H9 (cell line): ENCODE data around the gene TIMM50. TPM values are rescaled to one million over a fixed set of nuclear protein-coding genes. Genes with fewer than 3 reads are reported as not detected.

Experiments used
- DNase-seq: peaks from one replicate; pipeline ENCODE4 v3.0.0-alpha.2; 2017
- H2AFZ ChIP-seq: one replicate; pipeline ENCODE4 v1.6.1; 2013; ENCODE audit warnings: mild to moderate bottlenecking, low read length, control low read depth, moderate library complexity
- H2AK5ac ChIP-seq: 2 replicates; pipeline ENCODE4 v1.6.1; 2013; ENCODE audit warnings: low read length, control low read depth, mixed read lengths; ENCODE audit not compliant: insufficient read length
- H2BK120ac ChIP-seq: one replicate; pipeline ENCODE4 v1.6.1; 2013; ENCODE audit warnings: low read depth, mild to moderate bottlenecking, low read length, control low read depth, inconsistent platforms; ENCODE audit not compliant: poor library complexity, severe bottlenecking
- H2BK12ac ChIP-seq: 2 replicates; pipeline ENCODE4 v1.6.1; 2013; ENCODE audit warnings: low read length, control low read depth, mixed read lengths, low read depth; ENCODE audit not compliant: insufficient read length
- H2BK15ac ChIP-seq: 2 replicates; pipeline ENCODE4 v1.6.1; 2013; ENCODE audit warnings: low read depth, low read length, control low read depth
- H2BK20ac ChIP-seq: one replicate; pipeline ENCODE4 v1.6.1; 2013; ENCODE audit warnings: low read depth, mild to moderate bottlenecking, low read length, control low read depth, inconsistent platforms; ENCODE audit not compliant: poor library complexity, severe bottlenecking
- H2BK5ac ChIP-seq: 2 replicates; pipeline ENCODE4 v1.6.1; 2013; ENCODE audit warnings: low read length, control low read depth, mixed read lengths; ENCODE audit not compliant: insufficient read length
- H3K14ac ChIP-seq: 2 replicates; pipeline ENCODE4 v1.6.1; 2013; ENCODE audit warnings: low read length, control low read depth; ENCODE audit not compliant: insufficient read depth
- H3K18ac ChIP-seq: 2 replicates; pipeline ENCODE4 v1.6.1; 2013; ENCODE audit warnings: low read depth, mild to moderate bottlenecking, mixed read lengths, low read length, control low read depth; ENCODE audit not compliant: insufficient read length
- H3K23ac ChIP-seq: 2 replicates; pipeline ENCODE4 v1.6.1; 2013; ENCODE audit warnings: low read length, control low read depth, mixed read lengths, low read depth; ENCODE audit not compliant: insufficient read length
- H3K23me2 ChIP-seq: 2 replicates; pipeline ENCODE4 v1.6.1; 2013; ENCODE audit warnings: low read depth, mild to moderate bottlenecking, mixed read lengths, low read length, control low read depth; ENCODE audit not compliant: insufficient read length, poor library complexity, severe bottlenecking
- H3K27ac ChIP-seq: 2 replicates; pipeline ENCODE4 v1.5.1; 2013; ENCODE audit warnings: low read length, control low read depth, mixed read lengths, low read depth; ENCODE audit not compliant: insufficient read length
- H3K27me3 ChIP-seq: 2 replicates; pipeline ENCODE4 v1.6.1; 2013; ENCODE audit warnings: low read length, control low read depth, inconsistent platforms; ENCODE audit not compliant: insufficient read depth
- H3K4ac ChIP-seq: 2 replicates; pipeline ENCODE4 v1.6.1; 2013; ENCODE audit warnings: low read depth, mild to moderate bottlenecking, control low read depth, inconsistent platforms, low read length, moderate library complexity
- H3K4me1 ChIP-seq: 2 replicates; pipeline ENCODE4 v1.6.1; 2013; ENCODE audit warnings: low read length, control low read depth, inconsistent platforms; ENCODE audit not compliant: insufficient read depth
- H3K4me2 ChIP-seq: 2 replicates; pipeline ENCODE4 v1.6.1; 2013; ENCODE audit warnings: low read length, control low read depth, mixed read lengths; ENCODE audit not compliant: insufficient read length, insufficient read depth
- H3K56ac ChIP-seq: 2 replicates; pipeline ENCODE4 v1.6.1; 2013; ENCODE audit warnings: low read depth, mild to moderate bottlenecking, mixed read lengths, low read length, control low read depth; ENCODE audit not compliant: insufficient read length
- H3K79me1 ChIP-seq: 2 replicates; pipeline ENCODE4 v1.6.1; 2013; ENCODE audit warnings: low read depth, mild to moderate bottlenecking, moderate library complexity, low read length, control low read depth, inconsistent platforms; ENCODE audit not compliant: insufficient read depth, poor library complexity, severe bottlenecking
- H3K79me2 ChIP-seq: 2 replicates; pipeline ENCODE4 v1.6.1; 2013; ENCODE audit warnings: low read length, control low read depth, inconsistent platforms; ENCODE audit not compliant: insufficient read depth
- H3K9ac ChIP-seq: 2 replicates; pipeline ENCODE4 v1.6.1; 2013; ENCODE audit warnings: low read length, control low read depth, mixed read lengths; ENCODE audit not compliant: insufficient read length; ENCODE audit errors: extremely low read depth
- H3K9me3 ChIP-seq: one replicate; pipeline ENCODE4 v1.6.1; 2013; ENCODE audit warnings: low read depth, low read length, inconsistent platforms; ENCODE audit not compliant: control insufficient read depth
- H3T11ph ChIP-seq: one replicate; pipeline ENCODE4 v1.6.1; 2013; ENCODE audit warnings: mild to moderate bottlenecking, low read length, control low read depth, inconsistent platforms
- H4K20me1 ChIP-seq: one replicate; pipeline ENCODE4 v1.6.1; 2013; ENCODE audit not compliant: control insufficient read depth, insufficient read length, insufficient read depth
- H4K5ac ChIP-seq: 2 replicates; pipeline ENCODE4 v1.6.1; 2013; ENCODE audit warnings: low read depth, mild to moderate bottlenecking, mixed read lengths, low read length, control low read depth; ENCODE audit not compliant: insufficient read length
- H4K8ac ChIP-seq: replicated peaks from 2 replicates; pipeline ENCODE4 v1.6.1; 2013; ENCODE audit warnings: low read length, control low read depth, mixed read lengths, low read depth; ENCODE audit not compliant: insufficient read length
- H4K91ac ChIP-seq: 2 replicates; pipeline ENCODE4 v1.6.1; 2013; ENCODE audit warnings: low read depth, mild to moderate bottlenecking, moderate library complexity, mixed read lengths, low read length, control low read depth; ENCODE audit not compliant: insufficient read length
- H3K27ac Mint-ChIP-seq, 3 experiments: 2 replicates in 2 of 3; 3 replicates in 1 of 3; pipeline ENCODE4 v1.8.0; 2020 to 2021; ENCODE audit warnings: mixed read lengths in 3 of 3, mild to moderate bottlenecking in 1 of 3, moderate library complexity in 1 of 3
- H3K27me3 Mint-ChIP-seq: 2 replicates; pipeline ENCODE4 v1.8.0; 2021; ENCODE audit warnings: low read depth, mild to moderate bottlenecking, moderate library complexity, mixed read lengths
- H3K36me3 Mint-ChIP-seq, 3 experiments: 2 replicates in 2 of 3; 3 replicates in 1 of 3; pipeline ENCODE4 v1.8.0; 2020 to 2021; ENCODE audit warnings: low read depth in 3 of 3, mixed read lengths in 3 of 3; ENCODE audit not compliant: insufficient read depth in 1 of 3
- H3K4me1 Mint-ChIP-seq, 2 experiments: 2 replicates each; pipeline ENCODE4 v1.8.0; 2020; ENCODE audit warnings: mixed read lengths in 2 of 2
- H3K4me3 Mint-ChIP-seq, 2 experiments: 2 replicates in 1 of 2; 3 replicates in 1 of 2; pipeline ENCODE4 v1.8.0; 2020 to 2021; ENCODE audit warnings: mild to moderate bottlenecking in 2 of 2, mixed read lengths in 2 of 2, moderate library complexity in 1 of 2
- H3K9me3 Mint-ChIP-seq, 2 experiments: 2 replicates in 1 of 2; 3 replicates in 1 of 2; pipeline ENCODE4 v1.8.0; 2020; ENCODE audit warnings: mild to moderate bottlenecking in 2 of 2, mixed read lengths in 2 of 2, moderate library complexity in 1 of 2
- whole genome bisulfite sequencing: extraction: QIAGEN DNeasy Blood & Tissue Kit; methylation state at CpG from one replicate; pipeline ENCODE4 v1.1.7; 2013; ENCODE audit warnings: missing lambda C conversion rate, low lambda C conversion rate, mixed read lengths; ENCODE audit not compliant: insufficient read length; ENCODE audit errors: extremely low coverage; 5-methylcytosine and 5-hydroxymethylcytosine counted together
- total RNA-seq: library from RNA; stranded (reverse); gene quantifications from 2 replicates; pipeline ENCODE4 v1.2.1, GENCODE V29; 2021
- TF ChIP-seq, protein P1 (sequence below): fragments of 200-600 bp; sonication (generic); conservative IDR thresholded peaks from 3 replicates; pipeline ENCODE4 v1.8.0; 2021; ENCODE audit warnings: antibody characterized with exemption, mild to moderate bottlenecking

TIMM50 gene
- total RNA-seq, 1 experiment from 2014 or later = 128 TPM

DNA sequence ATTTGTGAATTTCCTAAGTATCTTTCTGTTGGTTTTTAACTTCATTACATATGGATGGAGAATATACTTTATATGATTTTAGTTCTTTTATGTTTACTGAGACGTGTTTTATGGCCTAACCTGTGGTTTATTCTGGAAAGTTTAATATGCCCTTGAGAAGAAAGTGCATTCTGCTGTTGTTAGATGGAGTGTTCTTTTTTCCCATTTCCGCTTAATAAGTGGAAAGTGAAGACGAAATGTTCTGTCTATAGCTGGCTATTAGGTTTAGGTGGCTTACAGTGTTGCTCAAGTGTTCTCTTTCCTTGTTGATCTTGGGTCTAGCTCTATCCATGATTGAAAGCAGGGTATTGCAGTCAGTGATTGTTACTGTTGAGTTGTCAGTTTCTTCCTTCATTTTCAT, 17.2 kb upstream of the TIMM50 start:
- Histone ChIP-seq H4K5ac (no peak overlapping the region), H3K4me1 (no peaks in the 10 kb centered on the region), H3K23ac (no peak overlapping the region), H2AK5ac (no peak overlapping the region), H3K27me3 (no peaks in the 10 kb centered on the region), H3K4ac (no peak overlapping the region), H2BK15ac (no peak overlapping the region), H3K4me2 (no peak overlapping the region), H3T11ph (no peak overlapping the region), H3K14ac (no peak overlapping the region), H4K20me1 (peaks cover 3% of the 10 kb centered on the region), H4K8ac (no peak overlapping the region), H3K79me1 (no peaks in the 10 kb centered on the region), H2BK20ac (no peak overlapping the region), H3K9me3 (no peaks in the 10 kb centered on the region), H2BK5ac (no peak overlapping the region), H4K91ac (no peak overlapping the region), H3K27ac (no peak overlapping the region), H3K9ac (no peak overlapping the region), H2BK120ac (no peak overlapping the region), H2AFZ (no peak overlapping the region), H3K18ac (no peak overlapping the region), H3K79me2 (no peaks in the 10 kb centered on the region), H2BK12ac (no peak overlapping the region), H3K56ac (no peak overlapping the region), H3K23me2 (no peaks in the 10 kb centered on the region)
- Mint-ChIP-seq H3K9me3 (no peaks in the 10 kb centered on the region), H3K4me1 (no peaks in the 10 kb centered on the region), H3K36me3 (peaks cover 50 to 79% (median 75%) of the 10 kb centered on the region in 3 experiments), H3K27ac (no peak overlapping the region), H3K4me3 (no peak overlapping the region), H3K27me3 (no peaks in the 10 kb centered on the region)
- DNase-seq = no peak
- TF ChIP-seq, protein P1, sequence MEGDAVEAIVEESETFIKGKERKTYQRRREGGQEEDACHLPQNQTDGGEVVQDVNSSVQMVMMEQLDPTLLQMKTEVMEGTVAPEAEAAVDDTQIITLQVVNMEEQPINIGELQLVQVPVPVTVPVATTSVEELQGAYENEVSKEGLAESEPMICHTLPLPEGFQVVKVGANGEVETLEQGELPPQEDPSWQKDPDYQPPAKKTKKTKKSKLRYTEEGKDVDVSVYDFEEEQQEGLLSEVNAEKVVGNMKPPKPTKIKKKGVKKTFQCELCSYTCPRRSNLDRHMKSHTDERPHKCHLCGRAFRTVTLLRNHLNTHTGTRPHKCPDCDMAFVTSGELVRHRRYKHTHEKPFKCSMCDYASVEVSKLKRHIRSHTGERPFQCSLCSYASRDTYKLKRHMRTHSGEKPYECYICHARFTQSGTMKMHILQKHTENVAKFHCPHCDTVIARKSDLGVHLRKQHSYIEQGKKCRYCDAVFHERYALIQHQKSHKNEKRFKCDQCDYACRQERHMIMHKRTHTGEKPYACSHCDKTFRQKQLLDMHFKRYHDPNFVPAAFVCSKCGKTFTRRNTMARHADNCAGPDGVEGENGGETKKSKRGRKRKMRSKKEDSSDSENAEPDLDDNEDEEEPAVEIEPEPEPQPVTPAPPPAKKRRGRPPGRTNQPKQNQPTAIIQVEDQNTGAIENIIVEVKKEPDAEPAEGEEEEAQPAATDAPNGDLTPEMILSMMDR = no peak
- WGBS = no CpG with 5 or more reads among the region's 3 CpGs
